ENCODE measurements around the gene LHX3.

GRCh38 chr9:136148766-136149165, 56.2 kb downstream of the LHX3 start:
- TF ChIP-seq USF1 (IDR thresholded peaks at IDR 0.05): no peak
- TF ChIP-seq EP300 (IDR thresholded peaks at IDR 0.05; ENCODE audit: borderline replicate concordance): no peak
- TF ChIP-seq TCF12 (IDR thresholded peaks at IDR 0.05; ENCODE audit: low read depth): no peak
- TF ChIP-seq MAX (IDR thresholded peaks at IDR 0.05): no peak
- TF ChIP-seq REST (IDR thresholded peaks at IDR 0.05; ENCODE audit: low read depth): no peak
- no peak for TF ChIP-seq FOXM1 (IDR thresholded peaks at IDR 0.05; ENCODE audit: borderline replicate concordance, low read depth)
- TF ChIP-seq TAF1 (IDR thresholded peaks at IDR 0.05; ENCODE audit: low read depth): no peak
- TF ChIP-seq YY1 (IDR thresholded peaks at IDR 0.05; ENCODE audit: low read depth): no peak
- TF ChIP-seq CEBPB (IDR thresholded peaks at IDR 0.05): no peak

All from Ishikawa (cell line).